Colon (tissue), 2 donors: Measurements from ENCODE around the gene GALNTL6.
"Not testable (repeated sequence)": the region's sequence is repeated elsewhere in the genome, so short reads cannot be mapped to it uniquely, and the experiment has no call there.

Experiments used
- FAIRE-seq: peaks from 2 replicates; lab custom pipeline; 2012; peaks lifted over from hg19 to GRCh38; lab: Jason Lieb, UNC
- donor health status: control.
- donor health status: control.

GALNTL6 gene

GRCh38 chr4:172392741-172393140 is 579.5 kb downstream of the GALNTL6 start:
- FAIRE-seq = no peak

GRCh38 chr4:172393220-172393619 is 580.0 kb downstream of the GALNTL6 start:
- no peak for FAIRE-seq

- FAIRE-seq = no peak
Observed at GRCh38 chr4:172404676-172405075, 591.5 kb downstream of the GALNTL6 start.

- FAIRE-seq = no peak
Observed at GRCh38 chr4:172410363-172410762, 597.2 kb downstream of the GALNTL6 start.

- no peak for FAIRE-seq
Observed at GRCh38 chr4:172411149-172411548, 597.9 kb downstream of the GALNTL6 start.

GRCh38 chr4:172412851-172413580 is 599.8 kb downstream of the GALNTL6 start:
- no peak for FAIRE-seq

GRCh38 chr4:172428979-172429378 is 615.8 kb downstream of the GALNTL6 start:
- not testable (repeated sequence) for FAIRE-seq

GRCh38 chr4:172480471-172480870 is 667.3 kb downstream of the GALNTL6 start:
- FAIRE-seq = no peak

GRCh38 chr4:172481802-172482508 is 668.8 kb downstream of the GALNTL6 start:
- FAIRE-seq = no peak

GRCh38 chr4:172485007-172485406 is 671.8 kb downstream of the GALNTL6 start:
- no peak for FAIRE-seq

- FAIRE-seq = no peak
Observed at GRCh38 chr4:172486531-172486930, 673.3 kb downstream of the GALNTL6 start.

GRCh38 chr4:172489861-172490260 is 676.7 kb downstream of the GALNTL6 start:
- FAIRE-seq = no peak

- no peak for FAIRE-seq
Observed at GRCh38 chr4:172495769-172496168, 682.6 kb downstream of the GALNTL6 start.

GRCh38 chr4:172497321-172497720 is 684.1 kb downstream of the GALNTL6 start:
- no peak for FAIRE-seq

GRCh38 chr4:172514011-172514410 is 700.8 kb downstream of the GALNTL6 start:
- FAIRE-seq = no peak

GRCh38 chr4:172514801-172515200 is 701.6 kb downstream of the GALNTL6 start:
- no peak for FAIRE-seq

GRCh38 chr4:172515266-172515879 is 702.2 kb downstream of the GALNTL6 start:
- FAIRE-seq = no peak

GRCh38 chr4:172517391-172517790 is 704.2 kb downstream of the GALNTL6 start:
- FAIRE-seq = no peak

- FAIRE-seq = no peak
Observed at GRCh38 chr4:172521248-172521647, 708.0 kb downstream of the GALNTL6 start.

- FAIRE-seq = no peak
Observed at GRCh38 chr4:172521680-172522079, 708.5 kb downstream of the GALNTL6 start.

GRCh38 chr4:172543249-172543648 is 730.0 kb downstream of the GALNTL6 start:
- FAIRE-seq = no peak

GRCh38 chr4:172546782-172547181 is 733.6 kb downstream of the GALNTL6 start:
- no peak for FAIRE-seq

GRCh38 chr4:172547724-172548123 is 734.5 kb downstream of the GALNTL6 start:
- no peak for FAIRE-seq
